Measurements from ENCODE around the gene ANKRD42.

Gene ANKRD42

DNA sequence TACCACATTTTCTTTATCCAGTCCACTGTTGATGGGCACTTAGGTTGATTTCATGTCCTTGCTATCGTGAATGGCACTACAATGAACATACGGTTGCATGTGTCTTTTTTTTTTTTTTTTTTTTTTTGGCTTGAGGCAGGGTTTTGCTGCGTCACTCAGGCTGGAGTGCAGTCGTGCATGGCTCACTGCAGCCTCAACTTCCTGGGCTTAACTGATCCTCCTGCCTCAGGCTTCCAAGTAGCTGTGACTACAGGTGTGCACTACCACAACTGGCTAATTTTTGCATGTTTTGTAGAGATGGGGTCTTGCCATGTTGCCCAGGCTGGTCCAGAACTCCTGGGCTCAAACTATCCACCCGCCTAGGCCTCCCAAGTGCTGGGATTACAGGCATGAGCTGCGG, 94.1 kb downstream of the ANKRD42 start:
- no peak for DNase-seq (ENCODE audit: low spot score)

DNA sequence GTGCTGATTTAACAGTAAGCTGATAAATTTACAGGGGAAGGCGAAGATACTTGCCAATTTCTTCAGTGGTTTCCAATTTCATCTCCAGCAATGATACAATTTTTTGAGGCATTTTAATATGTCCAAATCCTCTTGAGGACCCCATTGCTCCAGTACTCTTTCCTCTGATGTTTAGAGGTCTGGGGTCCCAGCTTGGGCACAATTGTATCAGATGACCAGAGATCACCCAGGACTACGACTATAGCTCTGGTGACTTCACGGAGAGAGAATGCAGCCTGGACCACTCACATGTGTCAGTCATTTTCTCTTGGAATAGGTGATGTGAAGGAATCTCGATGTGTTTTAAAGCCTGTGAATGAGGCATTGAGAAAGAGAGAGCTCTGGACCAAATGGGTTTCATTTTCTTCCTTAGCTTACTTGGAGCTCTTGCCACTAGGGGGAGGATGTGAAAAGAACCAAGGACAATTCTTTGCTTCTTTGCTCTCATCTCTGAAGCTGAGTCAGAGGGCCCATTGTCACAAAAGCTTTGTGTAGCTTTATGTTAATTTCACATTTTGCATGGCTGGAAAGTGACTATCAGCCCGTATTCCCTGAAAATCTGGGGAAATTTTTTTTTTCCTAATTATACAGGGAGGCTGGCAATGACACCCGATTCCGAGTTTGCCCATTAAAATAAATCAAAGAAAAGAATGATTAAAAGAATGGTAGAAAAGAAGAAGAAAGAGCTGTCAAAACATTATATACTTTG, 99.4 kb downstream of the ANKRD42 start:
- peak; percentile 79 for DNase-seq (ENCODE audit: low spot score)

DNA sequence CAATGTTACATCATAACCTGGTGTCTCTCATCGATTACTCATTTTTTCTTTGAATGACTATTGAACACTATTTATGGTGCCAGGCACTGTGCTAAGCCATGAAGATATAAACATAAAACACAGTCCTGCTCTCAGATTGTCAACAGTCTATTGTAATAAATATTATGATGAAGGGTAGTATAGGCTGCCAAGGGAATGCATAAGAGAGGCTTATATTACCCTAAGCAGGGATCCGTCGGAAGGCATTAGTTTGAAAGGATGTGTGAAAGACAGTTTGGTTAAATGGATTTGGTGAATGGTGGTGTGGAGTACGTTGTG, 99.9 kb downstream of the ANKRD42 start:
- no peak for DNase-seq (ENCODE audit: low spot score)

DNA sequence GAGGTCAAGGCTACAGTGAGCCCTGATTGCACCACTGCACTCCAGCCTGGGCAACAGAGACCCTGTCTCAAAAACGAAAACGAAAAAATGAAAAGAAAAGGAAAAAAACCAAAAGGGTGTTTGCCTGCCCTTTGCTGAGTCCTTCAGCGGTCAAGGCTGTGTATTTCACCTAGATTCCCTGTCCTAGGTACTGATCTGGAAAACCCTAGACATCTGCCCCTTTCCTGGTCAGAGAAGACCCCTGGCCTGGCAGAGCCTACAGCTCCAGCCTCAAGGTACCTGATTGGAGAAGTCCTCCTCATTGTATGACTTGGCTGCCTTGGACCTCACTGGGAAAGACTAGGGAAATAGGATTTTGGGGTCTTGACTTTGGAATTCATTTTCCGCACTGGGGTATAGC, 100.7 kb downstream of the ANKRD42 start:
- DNase-seq (ENCODE audit: low spot score) = no peak
